PC-3 (cell line): ENCODE results near the gene ZNF333.

Experiments
- CTCF ChIP-seq: fragments of 300-600 bp; sonication (generic); conservative IDR thresholded peaks from 2 replicates; pipeline ENCODE4 v1.5.1; 2017; ENCODE audit warnings: antibody characterized with exemption, low read depth, mild to moderate bottlenecking, low read length
- EZH2 ChIP-seq: fragments of 300-600 bp; sonication (generic); IDR thresholded peaks from one replicate; pipeline ENCODE4 v1.6.1; 2017; ENCODE audit warnings: antibody characterized with exemption, mild to moderate bottlenecking, low read length; ENCODE audit not compliant: unreplicated experiment

- TF ChIP-seq CTCF, result no peak
- TF ChIP-seq EZH2, result no peak
Measured at GRCh38 chr19:14704450-14704849, 14.6 kb downstream of the ZNF333 start.
